Nephron (organoid): ENCODE measurements around the gene PPAT.

Source experiments
- H3K27ac Mint-ChIP-seq, 3 experiments: 2 replicates each; pipeline ENCODE4 v1.8.0; 2020; ENCODE audit warnings: mixed read lengths in 3 of 3, mild to moderate bottlenecking in 2 of 3, moderate library complexity in 1 of 3
- H3K27me3 Mint-ChIP-seq: 2 replicates; pipeline ENCODE4 v1.8.0; 2021; ENCODE audit warnings: low read depth, mild to moderate bottlenecking, moderate library complexity, mixed read lengths
- H3K36me3 Mint-ChIP-seq: 2 replicates; pipeline ENCODE4 v1.8.0; 2020; ENCODE audit warnings: low read depth, mixed read lengths
- H3K4me1 Mint-ChIP-seq: 2 replicates; pipeline ENCODE4 v1.8.0; 2020; ENCODE audit warnings: mixed read lengths
- H3K4me3 Mint-ChIP-seq, 3 experiments: 2 replicates each; pipeline ENCODE4 v1.8.0; 2020; ENCODE audit warnings: mild to moderate bottlenecking in 3 of 3, mixed read lengths in 3 of 3, moderate library complexity in 2 of 3
- H3K9me3 Mint-ChIP-seq: 2 replicates; pipeline ENCODE4 v1.8.0; 2020; ENCODE audit warnings: mixed read lengths
- CTCF ChIP-seq, 3 experiments: fragments of 200-600 bp; sonication (generic); IDR thresholded peaks; one replicate each; pipeline ENCODE4 v1.5.0; 2021; ENCODE audit warnings: antibody characterized with exemption in 3 of 3; ENCODE audit not compliant: unreplicated experiment in 3 of 3

Gene PPAT

GRCh38 chr4:56348576-56348975, 86.8 kb downstream of the PPAT start:
- Mint-ChIP-seq H3K4me3 (no peak overlapping the region), H3K9me3 (no peaks in the 10 kb centered on the region), H3K36me3 (peaks cover 39% of the 10 kb centered on the region), H3K27ac (no peak overlapping the region), H3K4me1 (no peaks in the 10 kb centered on the region), H3K27me3 (no peaks in the 10 kb centered on the region)
- no peak for TF ChIP-seq CTCF (IDR thresholded peaks at IDR 0.05; ENCODE audit: unreplicated experiment in 3 of 3)

- H3K4me1 Mint-ChIP-seq, result no peaks in the 10 kb centered on the region
- H3K27me3 Mint-ChIP-seq, result no peaks in the 10 kb centered on the region
- peaks cover under 1% of the 10 kb centered on the region for H3K9me3 Mint-ChIP-seq
- no peak for TF ChIP-seq CTCF (IDR thresholded peaks at IDR 0.05; ENCODE audit: unreplicated experiment in 3 of 3)
- peaks cover 44% of the 10 kb centered on the region for H3K36me3 Mint-ChIP-seq
- H3K27ac Mint-ChIP-seq, result no peak overlapping the region
- no peak overlapping the region for H3K4me3 Mint-ChIP-seq
These were observed 90.0 kb downstream of the PPAT start for GRCh38 chr4:56345458-56345857.
